ENCODE results near the gene ITGB3BP.

- no peak for TF ChIP-seq ZFP90 (CRISPR knock-in tag; IDR thresholded peaks at IDR 0.05; ENCODE audit: borderline replicate concordance)
- no peak for TF ChIP-seq SMYD3 (CRISPR knock-in tag; IDR thresholded peaks at IDR 0.05)
- no peak for TF ChIP-seq MLX (CRISPR knock-in tag; IDR thresholded peaks at IDR 0.05)
- TF ChIP-seq KAT7 (CRISPR knock-in tag; IDR thresholded peaks at IDR 0.05; ENCODE audit: borderline replicate concordance), result no peak
- TF ChIP-seq ATF3 (CRISPR knock-in tag; IDR thresholded peaks at IDR 0.05), result no peak
- no peak for TF ChIP-seq ZBTB33 (CRISPR knock-in tag; IDR thresholded peaks at IDR 0.05)
- no peak for TF ChIP-seq POLR2A (IDR thresholded peaks at IDR 0.05; ENCODE audit: insufficient read depth in 1 of 2, low read depth in 2 of 2, low read length in 2 of 2)
- no peak for TF ChIP-seq FOSL1 (CRISPR knock-in tag; IDR thresholded peaks at IDR 0.05; ENCODE audit: borderline replicate concordance)
- no peak for TF ChIP-seq GATAD1 (CRISPR knock-in tag; IDR thresholded peaks at IDR 0.05)
- no peak for TF ChIP-seq ZNF660 (CRISPR knock-in tag; IDR thresholded peaks at IDR 0.05; ENCODE audit: borderline replicate concordance, low read depth)
- TF ChIP-seq IRF1 (CRISPR knock-in tag; IDR thresholded peaks at IDR 0.05; ENCODE audit: low read depth), result no peak
Observed at GRCh38 chr1:63413394-63413793, 109.6 kb downstream of the ITGB3BP start.
